ENCODE results near the gene COBL. TPM values are rescaled to one million over a fixed set of nuclear protein-coding genes. Genes with fewer than 3 reads are reported as not detected.

The COBL gene
- total RNA-seq, 2 experiments from 2014 or later = not detected

DNA sequence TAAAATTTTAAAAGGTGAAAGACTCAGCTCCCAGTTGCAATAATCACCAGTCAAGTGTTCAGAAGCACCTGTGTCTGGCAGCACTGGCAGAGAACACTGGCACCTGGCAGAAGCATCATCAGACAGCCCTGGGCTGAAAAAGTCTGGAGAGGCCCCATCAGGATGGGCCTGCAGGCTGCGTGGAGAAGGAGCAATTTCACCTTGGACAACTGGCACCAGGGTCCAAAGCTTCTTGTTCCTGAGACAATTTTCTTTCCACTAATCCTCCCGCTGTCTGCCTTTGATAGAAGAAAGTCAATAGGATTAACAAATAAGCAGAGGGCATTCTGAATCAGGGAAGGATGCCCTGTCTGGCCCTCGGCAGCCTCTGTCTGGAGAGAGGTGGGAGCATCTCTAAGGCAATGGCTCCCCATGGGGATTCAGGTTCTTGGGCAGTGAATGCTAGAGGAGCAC, 6.5 kb downstream of the COBL start:
- CTCF ChIA-PET = interaction anchor here (0.7 kb wide), 1 partner anchor 491 kb away, joined by 3 read pairs; no protein-coding TSS in a partner anchor
- Mint-ChIP-seq H3K4me1 (ENCODE audit: low read depth) (no peaks in the 10 kb centered on the region), H3K27ac (no peak overlapping the region), H3K27me3 (ENCODE audit: low read depth) (peaks cover 17% of the 10 kb centered on the region), H3K4me3 (no peak overlapping the region), H3K9me3 (no peaks in the 10 kb centered on the region), H3K36me3 (ENCODE audit: low read depth) (no peaks in the 10 kb centered on the region)
- intact Hi-C loops (cut with micrococcal nuclease) = no loop called here
- DNase-seq = no peak

DNA sequence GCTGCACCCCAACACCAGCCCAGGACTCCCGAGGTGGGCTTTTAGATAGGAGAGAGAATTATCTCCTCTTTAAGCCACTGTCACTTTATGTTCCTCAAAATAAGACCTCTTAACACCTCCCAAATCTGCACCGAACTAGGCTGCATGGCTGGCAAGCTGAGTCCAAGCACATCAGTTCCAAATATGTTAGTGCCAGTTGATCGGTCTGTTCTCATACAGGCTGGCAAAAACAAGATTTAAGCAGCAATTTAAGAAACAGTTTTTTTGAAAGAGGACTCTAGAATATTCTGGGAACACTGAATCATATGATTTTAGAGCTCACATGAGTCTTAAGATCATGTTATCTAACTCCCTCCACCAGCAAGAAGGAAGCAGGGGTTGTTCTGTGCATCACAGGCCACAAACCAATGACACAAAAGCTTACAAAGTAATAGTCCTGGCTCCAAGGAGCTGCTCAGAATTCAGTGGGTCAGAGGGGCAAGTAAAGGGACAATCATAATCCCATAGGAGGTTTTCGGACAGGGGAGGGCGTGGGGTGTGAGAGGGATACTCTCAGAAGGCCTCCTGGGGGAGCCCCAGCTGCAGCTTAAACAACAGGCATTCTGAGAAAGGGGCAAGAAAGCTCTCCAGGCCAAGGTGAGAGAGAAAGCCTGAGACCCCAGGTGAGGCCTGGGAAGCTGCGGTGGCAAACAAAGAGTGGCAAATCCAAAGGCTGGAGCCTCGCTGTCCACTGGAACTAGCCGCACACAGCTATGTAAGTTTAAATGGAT, 7.1 kb downstream of the COBL start:
- Mint-ChIP-seq H3K9me3 (no peaks in the 10 kb centered on the region), H3K4me3 (no peak overlapping the region), H3K4me1 (ENCODE audit: low read depth) (no peaks in the 10 kb centered on the region), H3K27me3 (ENCODE audit: low read depth) (peaks cover 12% of the 10 kb centered on the region), H3K36me3 (ENCODE audit: low read depth) (no peaks in the 10 kb centered on the region), H3K27ac (no peak overlapping the region)
- intact Hi-C loops (cut with micrococcal nuclease) = no loop called here
- no peak for DNase-seq
- CTCF ChIA-PET = no interaction called here

DNA sequence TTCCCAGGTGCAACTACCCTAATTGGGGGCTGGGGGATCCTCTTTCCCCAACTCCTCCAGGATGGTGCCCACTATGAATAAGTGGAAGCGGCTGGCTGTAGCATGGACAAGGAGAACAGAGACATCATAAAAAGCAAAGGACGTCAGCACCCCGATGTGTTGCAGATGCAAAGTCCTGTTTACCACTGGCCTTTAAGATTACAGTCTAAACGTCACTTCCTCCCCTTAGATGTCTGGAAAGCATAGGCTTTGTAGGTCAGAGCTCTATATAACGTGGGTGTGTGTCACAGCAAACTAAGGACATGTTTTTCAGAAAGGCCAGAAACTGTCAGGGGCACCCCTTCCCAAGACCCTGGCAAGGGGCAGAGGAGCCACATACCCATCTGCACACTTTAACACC, 7.9 kb downstream of the COBL start:
- DNase-seq = no peak
- Mint-ChIP-seq H3K27ac (no peak overlapping the region), H3K4me3 (no peak overlapping the region), H3K36me3 (ENCODE audit: low read depth) (no peaks in the 10 kb centered on the region), H3K9me3 (no peaks in the 10 kb centered on the region), H3K4me1 (ENCODE audit: low read depth) (no peaks in the 10 kb centered on the region), H3K27me3 (ENCODE audit: low read depth) (peaks cover 5% of the 10 kb centered on the region)
- CTCF ChIA-PET = no interaction called here
- intact Hi-C loops (cut with micrococcal nuclease) = no loop called here

DNA sequence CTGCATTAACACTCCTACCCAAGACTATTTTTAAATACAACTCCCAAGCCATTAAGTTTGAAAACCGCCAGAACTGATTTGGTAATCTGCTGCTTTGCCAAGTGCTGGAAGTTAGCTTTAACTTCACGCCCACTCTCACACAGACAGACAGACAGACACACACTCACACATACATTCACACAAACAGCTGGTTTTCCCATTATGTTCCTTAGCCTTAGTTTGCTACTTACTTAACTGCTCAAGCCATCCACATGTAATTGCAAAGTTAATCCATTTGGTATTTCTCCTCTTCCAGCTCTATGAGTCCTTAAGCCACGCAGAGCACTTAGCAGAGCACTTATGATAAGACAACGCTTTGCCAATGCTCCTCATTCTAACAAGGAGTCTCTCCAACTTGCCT, 8.3 kb downstream of the COBL start:
- Mint-ChIP-seq H3K4me1 (ENCODE audit: low read depth) (no peaks in the 10 kb centered on the region), H3K27ac (no peak overlapping the region), H3K9me3 (no peaks in the 10 kb centered on the region), H3K27me3 (ENCODE audit: low read depth) (peaks cover 3% of the 10 kb centered on the region), H3K4me3 (no peak overlapping the region), H3K36me3 (ENCODE audit: low read depth) (no peaks in the 10 kb centered on the region)
- intact Hi-C loops (cut with micrococcal nuclease) = no loop called here
- CTCF ChIA-PET = no interaction called here
- DNase-seq = no peak

DNA sequence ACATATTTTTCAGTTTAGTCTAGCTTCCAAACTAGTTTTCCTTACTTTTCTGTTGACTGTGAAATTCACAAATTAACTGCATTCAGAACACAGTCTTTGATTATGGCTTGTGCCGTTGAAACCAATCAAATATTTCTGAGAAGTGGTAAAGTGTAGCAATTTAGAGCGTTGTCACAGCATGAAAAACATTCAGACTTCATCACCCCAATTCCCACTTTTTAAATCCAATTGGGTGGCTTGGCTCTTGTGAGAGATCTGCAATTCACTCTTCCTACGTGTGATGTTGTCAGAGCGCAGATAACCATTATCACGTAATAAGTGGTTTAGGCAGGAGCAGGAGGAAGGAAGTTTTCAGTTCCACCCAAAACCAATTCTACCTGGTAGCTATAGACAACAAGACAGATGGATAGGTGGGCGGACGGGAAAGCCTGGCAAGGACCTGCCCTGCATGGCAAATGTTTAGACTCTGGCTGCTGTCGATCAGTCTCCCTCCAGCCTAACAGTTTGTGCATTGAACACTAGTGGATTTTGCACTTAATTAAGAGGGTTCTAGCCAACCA, 8.9 kb downstream of the COBL start:
- Mint-ChIP-seq H3K4me1 (ENCODE audit: low read depth) (no peaks in the 10 kb centered on the region), H3K9me3 (no peaks in the 10 kb centered on the region), H3K4me3 (no peak overlapping the region), H3K36me3 (ENCODE audit: low read depth) (no peaks in the 10 kb centered on the region), H3K27me3 (ENCODE audit: low read depth) (peaks cover 3% of the 10 kb centered on the region), H3K27ac (no peak overlapping the region)
- intact Hi-C loops (cut with micrococcal nuclease) = no loop called here
- no peak for DNase-seq
- CTCF ChIA-PET = no interaction called here

DNA sequence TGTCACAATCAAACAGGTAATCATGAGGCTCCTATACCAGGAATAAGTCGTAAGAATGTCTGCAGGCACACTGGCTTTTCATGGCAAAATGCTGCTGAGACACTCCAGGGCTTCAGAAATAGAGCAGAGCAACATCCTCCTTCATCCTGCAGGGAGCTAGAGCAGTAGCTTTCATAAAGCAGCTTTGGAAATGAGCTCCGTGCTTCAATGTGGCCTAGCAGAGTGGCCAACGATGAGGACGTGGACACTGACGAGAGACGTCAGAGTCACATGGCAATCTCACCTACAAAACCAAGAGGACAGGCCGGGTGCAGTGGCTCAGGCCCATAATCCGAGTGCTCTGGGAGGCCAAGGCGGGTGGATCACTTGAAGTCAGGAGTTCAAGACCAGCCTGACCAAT, 9.8 kb downstream of the COBL start:
- peaks cover 2% of the 10 kb centered on the region for H3K27me3 Mint-ChIP-seq (ENCODE audit: low read depth)
- H3K36me3 Mint-ChIP-seq (ENCODE audit: low read depth) = no peaks in the 10 kb centered on the region
- intact Hi-C loops (cut with micrococcal nuclease) = no loop called here
- CTCF ChIA-PET = no interaction called here
- no peaks in the 10 kb centered on the region for H3K4me1 Mint-ChIP-seq (ENCODE audit: low read depth)
- H3K9me3 Mint-ChIP-seq = no peaks in the 10 kb centered on the region
- H3K4me3 Mint-ChIP-seq = no peak overlapping the region
- H3K27ac Mint-ChIP-seq = no peak overlapping the region
- DNase-seq = no peak

DNA sequence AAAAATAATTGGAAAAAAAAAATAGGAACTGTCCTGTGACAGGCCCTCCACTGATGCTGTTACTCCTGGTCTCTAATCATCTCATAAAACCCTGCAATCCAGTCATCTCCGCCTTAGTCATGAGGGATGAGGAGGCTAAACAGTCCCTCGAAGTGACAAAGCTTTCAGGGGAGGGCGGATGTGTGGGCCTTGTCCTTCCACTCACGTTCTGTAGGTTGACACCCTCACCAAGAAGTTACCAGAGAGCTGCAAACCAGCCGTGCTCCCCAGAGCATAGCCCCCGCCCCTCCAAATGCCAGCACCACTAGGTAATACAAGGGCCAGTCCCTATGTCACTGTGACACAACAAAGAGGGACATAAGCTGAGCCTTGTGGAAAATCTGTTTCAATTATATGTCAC, 11.9 kb downstream of the COBL start:
- intact Hi-C loops (cut with micrococcal nuclease) = no loop called here

DNA sequence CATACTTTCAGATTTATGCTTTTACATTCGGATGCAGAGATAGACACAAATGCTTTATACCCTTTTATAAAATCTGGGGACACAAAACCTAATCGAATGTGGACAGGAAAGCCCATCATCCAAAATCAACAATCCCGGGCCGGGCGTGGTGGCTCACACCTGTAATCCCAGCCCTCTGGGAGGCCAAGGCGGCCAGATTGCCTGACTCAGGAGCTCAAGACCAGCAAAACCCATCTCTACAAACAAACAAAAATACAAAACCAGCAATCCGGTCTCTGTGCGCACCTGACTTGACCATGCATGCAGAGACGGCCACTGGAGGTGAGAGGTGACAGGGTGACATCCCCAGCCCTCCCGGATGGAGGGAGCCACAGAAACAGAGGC, 13.5 kb downstream of the COBL start:
- intact Hi-C loops (cut with micrococcal nuclease) = no loop called here
- CTCF ChIA-PET = no interaction called here
- Mint-ChIP-seq H3K36me3 (ENCODE audit: low read depth) (no peaks in the 10 kb centered on the region), H3K9me3 (no peaks in the 10 kb centered on the region), H3K27me3 (ENCODE audit: low read depth) (no peaks in the 10 kb centered on the region), H3K4me1 (ENCODE audit: low read depth) (no peaks in the 10 kb centered on the region), H3K27ac (no peak overlapping the region), H3K4me3 (no peak overlapping the region)
- no peak for DNase-seq

More for the DNA sequence above, 11.9 kb downstream of the COBL start:
- H3K27ac Mint-ChIP-seq = no peak overlapping the region
- no peaks in the 10 kb centered on the region for H3K9me3 Mint-ChIP-seq
- no peaks in the 10 kb centered on the region for H3K27me3 Mint-ChIP-seq (ENCODE audit: low read depth)
- H3K4me1 Mint-ChIP-seq (ENCODE audit: low read depth) = no peaks in the 10 kb centered on the region
- CTCF ChIA-PET = no interaction called here
- no peak for DNase-seq
- H3K4me3 Mint-ChIP-seq = no peak overlapping the region
- H3K36me3 Mint-ChIP-seq (ENCODE audit: low read depth) = no peaks in the 10 kb centered on the region

DNA sequence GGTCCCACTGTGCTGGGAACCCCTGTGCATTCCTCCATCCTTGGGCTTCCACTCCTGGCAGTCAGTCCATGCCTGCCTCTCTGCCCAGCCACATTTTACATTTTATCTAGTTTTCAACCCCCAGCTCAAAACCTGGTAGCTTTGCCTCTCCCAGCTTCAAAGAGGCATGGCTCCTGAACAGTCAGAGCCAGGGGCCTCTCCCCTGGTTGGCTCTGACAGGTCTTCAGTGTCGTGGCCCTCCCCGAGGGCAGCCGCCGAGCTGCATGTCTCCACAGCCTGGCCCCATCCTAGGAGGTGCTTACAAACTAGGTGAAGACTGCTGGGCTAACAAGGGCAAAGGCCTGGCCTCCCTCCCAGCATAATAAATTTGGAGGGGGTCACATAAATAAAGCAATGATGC, 14.8 kb downstream of the COBL start:
- H3K27ac Mint-ChIP-seq = no peak overlapping the region
- H3K27me3 Mint-ChIP-seq (ENCODE audit: low read depth) = no peaks in the 10 kb centered on the region
- no peaks in the 10 kb centered on the region for H3K4me1 Mint-ChIP-seq (ENCODE audit: low read depth)
- no peak overlapping the region for H3K4me3 Mint-ChIP-seq
- no peaks in the 10 kb centered on the region for H3K36me3 Mint-ChIP-seq (ENCODE audit: low read depth)
- DNase-seq = no peak
- CTCF ChIA-PET = no interaction called here
- no peaks in the 10 kb centered on the region for H3K9me3 Mint-ChIP-seq
- intact Hi-C loops (cut with micrococcal nuclease) = no loop called here

DNA sequence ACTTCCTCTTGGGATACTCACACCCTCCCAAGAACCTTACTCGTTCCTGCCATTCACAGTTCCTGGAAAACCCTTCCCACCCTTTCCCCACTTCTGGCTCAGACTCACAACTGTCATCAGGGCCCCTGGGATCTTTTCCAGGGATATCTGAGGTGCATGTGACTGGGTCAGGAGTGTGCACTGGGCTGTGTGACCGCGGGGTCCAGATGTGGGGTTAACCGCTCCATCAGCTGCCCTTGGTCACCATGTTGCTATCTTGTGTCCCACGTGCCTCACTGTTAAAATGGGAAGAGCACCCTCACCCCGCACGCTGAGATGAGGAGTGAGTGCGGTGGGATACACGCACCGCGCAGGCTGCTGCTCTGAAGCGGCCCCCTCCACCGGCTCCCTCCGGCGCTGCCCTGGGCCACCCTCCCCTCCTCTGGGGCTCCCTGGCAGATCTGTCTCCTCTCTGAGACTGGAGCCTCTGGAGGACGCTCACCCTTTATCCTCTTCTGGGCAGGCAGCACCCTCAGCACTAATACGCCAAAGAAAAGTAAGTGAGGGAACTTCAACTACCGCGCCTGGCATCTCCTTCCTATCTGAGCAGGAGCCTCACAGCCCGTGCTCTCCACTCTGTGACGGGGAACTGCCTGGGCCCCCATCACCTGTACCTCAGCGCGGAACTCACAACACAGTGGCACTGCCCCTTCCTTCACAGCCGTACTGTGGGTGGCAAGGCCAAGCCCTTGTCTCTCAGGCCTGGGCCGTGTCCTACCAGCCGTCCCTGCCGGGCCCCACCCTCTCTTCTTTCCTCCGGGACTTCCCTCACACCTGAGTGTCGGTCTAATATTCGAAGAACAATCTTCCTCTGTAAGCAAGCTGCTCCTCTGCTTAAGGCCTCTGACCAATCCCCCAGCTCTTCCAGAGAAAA, 15.6 kb downstream of the COBL start:
- Mint-ChIP-seq H3K27me3 (ENCODE audit: low read depth) (no peaks in the 10 kb centered on the region), H3K27ac (no peak overlapping the region), H3K4me1 (ENCODE audit: low read depth) (no peaks in the 10 kb centered on the region), H3K9me3 (no peaks in the 10 kb centered on the region), H3K4me3 (no peak overlapping the region), H3K36me3 (ENCODE audit: low read depth) (no peaks in the 10 kb centered on the region)
- intact Hi-C loops (cut with micrococcal nuclease) = no loop called here
- DNase-seq = no peak
- CTCF ChIA-PET = no interaction called here

DNA sequence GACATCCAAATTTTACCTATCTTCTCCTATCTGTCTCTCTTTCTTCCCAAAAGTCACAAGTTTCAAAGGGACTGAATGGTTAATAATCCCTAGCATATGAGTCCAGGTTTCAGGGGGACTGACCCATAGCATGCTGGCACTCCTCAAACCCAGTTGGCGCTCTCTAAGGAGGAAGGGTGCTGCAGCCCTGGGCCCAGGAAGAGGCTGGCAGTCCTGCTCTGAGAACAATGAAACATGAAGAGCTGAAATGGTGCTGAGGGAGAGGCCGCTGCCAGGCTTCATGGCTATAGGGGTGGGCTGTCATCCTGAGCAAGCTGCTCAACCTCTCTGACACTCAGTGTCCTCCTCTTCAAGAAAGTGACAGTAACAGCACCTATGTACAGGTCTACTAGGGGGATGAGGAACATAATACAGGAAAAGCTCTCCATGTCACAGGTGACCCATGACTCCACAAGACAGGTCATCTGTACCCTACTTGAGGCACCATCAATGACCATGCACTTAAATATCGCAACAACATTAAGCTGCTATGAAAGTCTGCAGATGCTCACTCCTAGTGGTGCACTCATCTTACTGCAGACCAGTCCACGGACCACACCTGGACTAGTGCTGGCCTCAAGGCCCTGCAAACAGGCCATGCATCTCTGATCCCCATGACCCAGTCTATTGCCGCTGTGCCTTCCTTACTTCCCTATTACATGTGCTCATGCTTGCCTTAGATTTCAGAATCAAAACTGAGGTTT, 17.0 kb downstream of the COBL start:
- Mint-ChIP-seq H3K27me3 (ENCODE audit: low read depth) (no peaks in the 10 kb centered on the region), H3K4me1 (ENCODE audit: low read depth) (no peaks in the 10 kb centered on the region), H3K4me3 (no peak overlapping the region), H3K9me3 (no peaks in the 10 kb centered on the region), H3K27ac (no peak overlapping the region), H3K36me3 (ENCODE audit: low read depth) (no peaks in the 10 kb centered on the region)
- DNase-seq = no peak
- CTCF ChIA-PET = interaction anchor here (0.6 kb wide), 1 partner anchor 13 kb away, joined by 3 read pairs; no protein-coding TSS in a partner anchor
- intact Hi-C loops (cut with micrococcal nuclease) = no loop called here

DNA sequence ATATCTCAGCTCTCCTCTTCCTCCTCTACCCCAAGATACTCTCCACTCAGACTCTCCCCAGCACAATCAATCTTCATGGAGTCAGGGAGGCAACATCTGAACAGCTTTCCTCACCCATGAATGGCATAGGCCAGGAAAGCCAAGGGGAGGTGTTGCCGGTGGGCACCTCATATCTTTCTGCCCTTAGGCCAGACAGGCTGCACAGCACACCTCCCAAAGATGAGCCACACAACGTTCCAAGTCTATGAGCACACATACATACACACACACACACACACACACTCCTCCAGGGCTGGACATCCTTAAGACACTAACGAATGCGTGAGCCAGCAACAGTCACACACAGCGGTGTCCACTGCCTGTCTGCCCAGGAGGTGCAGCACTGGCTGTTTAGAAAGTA, 17.7 kb downstream of the COBL start:
- H3K36me3 Mint-ChIP-seq (ENCODE audit: low read depth) = no peaks in the 10 kb centered on the region
- CTCF ChIA-PET = no interaction called here
- intact Hi-C loops (cut with micrococcal nuclease) = no loop called here
- no peaks in the 10 kb centered on the region for H3K9me3 Mint-ChIP-seq
- H3K27ac Mint-ChIP-seq = no peak overlapping the region
- DNase-seq = no peak
- H3K4me3 Mint-ChIP-seq = no peak overlapping the region
- no peaks in the 10 kb centered on the region for H3K27me3 Mint-ChIP-seq (ENCODE audit: low read depth)
- no peaks in the 10 kb centered on the region for H3K4me1 Mint-ChIP-seq (ENCODE audit: low read depth)
